Limb (tissue), 2 donors: ENCODE measurements around the gene CDK1.

ENCODE experiments used
- DNase-seq, 2 donors: peaks; one replicate each; pipeline ENCODE4 v3.0.0-alpha.2; 2016; ENCODE audit errors: extremely low spot score in 2 of 2

CDK1 gene

GRCh38 chr10:60778214-60778970 is at the start of gene CDK1:
Gene CDK1, plus strand, starts transcription at chr10:60778478. Its CDS starts 1,688 bp downstream, at chr10:60780166.
- peak; percentile 98 for DNase-seq

- DNase-seq = no peak
Observed at GRCh38 chr10:60729106-60729505, 49.2 kb upstream of the CDK1 start.

GRCh38 chr10:60731134-60731885 is 47.0 kb upstream of the CDK1 start:
- DNase-seq = no peak

GRCh38 chr10:60732198-60732806 is 46.0 kb upstream of the CDK1 start:
- peak in 1 of 2 donors; percentile 26 for DNase-seq

GRCh38 chr10:60732807-60733516 is 45.3 kb upstream of the CDK1 start:
- peak in 1 of 2 donors; percentile 68 for DNase-seq

GRCh38 chr10:60733517-60733822 is 44.8 kb upstream of the CDK1 start:
- DNase-seq = no peak

GRCh38 chr10:60733826-60734225 is 44.5 kb upstream of the CDK1 start:
- no peak for DNase-seq

GRCh38 chr10:60734226-60734625 is 44.1 kb upstream of the CDK1 start:
- DNase-seq = no peak

- no peak for DNase-seq
Observed at GRCh38 chr10:60735244-60735643, 43.0 kb upstream of the CDK1 start.

GRCh38 chr10:60737242-60737641 is 41.0 kb upstream of the CDK1 start:
- no peak for DNase-seq

GRCh38 chr10:60739558-60739957 is 38.7 kb upstream of the CDK1 start:
- no peak for DNase-seq

GRCh38 chr10:60742512-60742911 is 35.8 kb upstream of the CDK1 start:
- DNase-seq = no peak

- no peak for DNase-seq
Observed at GRCh38 chr10:60747817-60748469, 30.3 kb upstream of the CDK1 start.

GRCh38 chr10:60753152-60753551 is 25.1 kb upstream of the CDK1 start:
- DNase-seq = no peak

GRCh38 chr10:60753817-60754216 is 24.5 kb upstream of the CDK1 start:
- DNase-seq = no peak

GRCh38 chr10:60757420-60757895 is 20.8 kb upstream of the CDK1 start:
- DNase-seq = no peak

GRCh38 chr10:60759181-60759580 is 19.1 kb upstream of the CDK1 start:
- DNase-seq = no peak

- DNase-seq = no peak
Observed at GRCh38 chr10:60760711-60761210, 17.5 kb upstream of the CDK1 start.

- no peak for DNase-seq
Observed at GRCh38 chr10:60762554-60762953, 15.7 kb upstream of the CDK1 start.

GRCh38 chr10:60767424-60767823 is 10.9 kb upstream of the CDK1 start:
- no peak for DNase-seq

GRCh38 chr10:60769406-60769805 is 8.9 kb upstream of the CDK1 start:
- DNase-seq = no peak
